GM21576 (cell line): Measurements from ENCODE around the gene CTSE.
"Not testable (repeated sequence)": the region's sequence is repeated elsewhere in the genome, so short reads cannot be mapped to it uniquely, and the experiment has no call there.

Experiments
- ATAC-seq: cut with Tn5 transposase; IDR thresholded peaks from one replicate; pipeline ENCODE4 v1.9.1; 2021; ENCODE audit warnings: mild to moderate bottlenecking, moderate library complexity; ENCODE audit not compliant: unreplicated experiment

Gene CTSE

GRCh38 chr1:206023695-206024094, at the start of gene CTSE:
CTSE (minus strand) TSS chr1:206023895; CDS start chr1:206023791, 104 bp downstream.
- no peak for ATAC-seq

DNA sequence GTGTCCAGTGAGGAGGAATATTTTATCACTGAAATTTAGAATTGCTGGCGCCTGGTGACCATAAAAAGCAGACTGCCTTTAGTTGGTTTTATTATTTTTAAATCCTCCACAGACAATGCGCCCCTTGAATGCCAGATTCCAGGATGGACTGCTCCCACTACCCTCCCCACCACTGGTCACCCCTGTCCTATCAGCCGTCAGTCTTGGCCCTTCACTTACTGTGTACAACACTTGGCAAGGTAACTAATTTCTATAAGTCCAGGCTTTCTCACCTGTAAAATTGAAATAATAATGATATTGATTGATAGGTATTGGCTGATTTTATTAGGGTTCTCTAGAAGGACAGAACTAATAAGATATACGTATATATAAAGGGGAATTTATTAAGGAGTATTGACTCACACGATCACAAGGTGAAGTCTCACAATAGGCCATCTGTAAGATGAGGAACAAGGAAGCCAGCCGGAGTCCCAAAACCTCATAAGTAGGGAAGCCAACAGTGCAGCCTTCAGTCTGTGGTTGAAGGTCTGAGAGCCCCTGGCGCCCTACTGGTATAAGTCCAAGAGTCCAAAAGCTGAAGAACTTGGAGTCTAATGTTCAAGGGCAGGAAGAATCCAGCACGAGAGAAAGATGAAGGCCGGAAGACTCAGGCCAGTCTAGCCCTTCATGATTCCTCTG, 47.1 kb upstream of the CTSE start:
- no peak for ATAC-seq

DNA sequence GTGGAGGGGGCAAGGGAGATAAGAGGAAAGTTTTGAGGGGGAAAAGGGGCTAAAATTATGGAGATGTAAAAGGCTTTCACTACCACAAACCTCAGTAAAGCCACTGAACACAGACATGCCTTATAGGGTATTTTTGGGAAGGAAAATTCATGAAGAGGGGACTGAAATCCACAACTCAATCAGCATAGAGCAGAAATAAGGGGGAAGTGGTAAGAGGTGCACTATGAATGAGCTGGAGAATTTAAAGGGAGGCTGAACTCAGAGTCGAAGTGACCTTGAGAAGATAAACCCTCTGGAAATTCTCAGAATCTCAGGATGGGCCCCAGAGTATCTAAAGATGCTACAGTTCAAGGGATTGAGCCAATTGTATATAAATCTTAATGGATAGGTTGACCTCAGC, 44.6 kb upstream of the CTSE start:
- no peak for ATAC-seq

DNA sequence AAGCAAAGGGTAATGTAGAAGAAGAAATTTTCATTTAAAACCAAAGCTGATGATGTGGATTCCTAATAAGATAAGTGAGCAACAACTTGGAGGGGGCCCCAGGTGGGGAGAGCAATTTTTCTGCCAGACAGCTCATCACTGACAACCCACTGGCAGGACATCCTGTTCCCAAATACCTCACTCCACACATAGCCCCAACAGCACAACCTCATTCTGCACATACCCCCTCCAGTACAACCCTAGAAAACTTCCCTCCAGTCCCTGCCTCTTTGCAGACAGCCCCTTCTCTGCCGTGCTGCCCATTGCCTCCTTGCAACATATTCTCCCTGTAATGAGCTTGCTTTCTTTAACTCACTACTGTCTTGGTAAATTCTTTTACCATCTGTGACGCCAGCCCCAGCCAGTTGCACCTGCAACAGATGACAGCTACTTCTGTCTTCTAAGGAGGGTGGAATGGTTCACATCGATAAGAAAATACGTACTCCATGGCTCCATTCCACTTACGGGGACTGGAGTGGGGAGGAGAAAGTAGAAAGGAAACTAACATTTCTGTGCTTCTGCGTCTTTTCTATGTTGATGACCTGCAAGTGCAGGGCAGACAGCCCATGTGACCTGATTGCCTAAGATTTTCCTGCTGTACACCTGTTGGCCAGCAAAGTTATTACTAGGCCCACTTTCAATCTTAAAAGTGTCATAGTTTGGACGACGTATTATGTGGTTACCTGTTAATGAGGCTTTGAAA, 44.0 kb upstream of the CTSE start:
- no peak for ATAC-seq

DNA sequence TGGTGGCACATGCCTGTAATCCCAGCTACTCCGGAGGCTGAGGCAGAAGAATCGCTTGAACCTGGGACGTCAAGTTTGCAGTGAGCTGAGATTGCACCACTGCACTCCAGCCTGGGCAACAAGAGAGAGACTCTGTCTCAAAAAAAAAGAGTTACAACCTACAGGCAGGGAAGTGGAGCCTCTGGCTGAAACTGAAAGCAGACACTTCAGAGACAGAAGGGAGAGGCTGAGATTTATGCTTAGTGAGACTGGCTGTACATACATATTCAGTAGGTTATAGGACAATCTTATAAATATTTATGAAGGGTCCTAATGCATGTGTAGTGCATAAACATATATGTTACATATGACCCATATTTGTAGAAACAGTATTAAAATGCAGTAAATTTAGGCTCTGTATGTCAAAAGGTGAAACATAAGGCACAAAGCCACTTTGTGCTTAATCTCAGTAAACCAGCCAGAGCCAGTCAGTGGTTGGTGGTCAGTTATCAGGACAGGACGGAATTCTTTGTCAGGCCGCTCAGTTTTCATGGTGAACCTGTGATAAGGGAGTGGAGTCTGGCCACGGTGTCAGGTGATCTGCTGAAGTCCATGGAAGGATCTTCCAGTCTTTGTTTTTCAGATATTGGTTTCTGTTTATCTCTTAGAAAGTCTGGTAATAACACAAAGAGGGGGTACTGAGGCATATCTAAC, 42.9 kb upstream of the CTSE start:
- ATAC-seq: peak; percentile 90

DNA sequence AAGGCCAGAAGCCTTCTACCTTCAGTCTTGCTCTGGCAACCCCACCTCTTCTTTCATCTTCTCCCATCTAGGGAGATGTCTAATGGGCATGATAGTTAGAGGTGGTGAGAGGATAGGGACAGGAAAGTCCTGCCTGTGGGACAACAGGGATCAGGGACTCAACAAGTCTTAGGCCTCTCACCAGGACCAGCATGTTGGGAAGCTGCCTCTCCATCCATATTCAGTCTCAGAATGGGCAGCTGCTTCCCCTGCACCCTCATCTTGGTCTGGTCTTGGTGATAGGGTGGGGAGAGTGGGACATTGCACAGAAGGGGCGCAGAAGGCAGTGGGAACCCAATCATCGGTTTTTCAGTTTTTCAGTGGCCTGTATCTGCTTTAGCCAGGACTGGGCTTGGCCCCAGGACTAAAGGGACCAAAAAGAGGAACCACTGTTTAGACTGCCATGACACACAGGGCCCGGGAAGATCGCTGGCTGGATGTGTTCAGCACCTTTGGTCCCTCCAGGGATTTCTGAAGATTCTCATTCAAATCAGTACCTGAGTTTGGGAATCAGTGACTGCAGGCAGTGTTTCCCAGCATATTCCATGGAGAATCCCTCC, 42.0 kb upstream of the CTSE start:
- no peak for ATAC-seq

DNA sequence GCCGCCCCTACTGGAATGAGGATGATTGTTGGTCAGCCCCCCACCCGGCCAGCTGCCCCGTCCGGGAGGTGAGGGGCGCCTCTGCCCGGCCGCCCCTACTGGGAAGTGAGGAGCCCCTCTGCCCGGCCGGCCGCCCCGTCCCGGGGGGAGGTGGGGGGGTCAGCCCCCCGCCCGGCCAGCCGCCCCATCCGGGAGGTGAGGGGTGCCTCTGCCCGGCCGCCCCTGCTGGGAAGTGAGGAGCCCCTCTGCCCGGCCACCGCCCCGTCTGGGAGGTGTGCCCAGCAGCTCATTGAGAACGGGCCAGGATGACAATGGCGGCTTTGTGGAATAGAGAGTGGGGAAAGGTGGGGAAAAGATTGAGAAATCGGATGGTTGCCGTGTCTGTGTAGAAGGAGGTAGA, 40.8 kb upstream of the CTSE start:
- ATAC-seq: not testable (repeated sequence)

- ATAC-seq: not testable (repeated sequence)
These were observed 40.3 kb upstream of the CTSE start for GRCh38 chr1:206064001-206064400.

DNA sequence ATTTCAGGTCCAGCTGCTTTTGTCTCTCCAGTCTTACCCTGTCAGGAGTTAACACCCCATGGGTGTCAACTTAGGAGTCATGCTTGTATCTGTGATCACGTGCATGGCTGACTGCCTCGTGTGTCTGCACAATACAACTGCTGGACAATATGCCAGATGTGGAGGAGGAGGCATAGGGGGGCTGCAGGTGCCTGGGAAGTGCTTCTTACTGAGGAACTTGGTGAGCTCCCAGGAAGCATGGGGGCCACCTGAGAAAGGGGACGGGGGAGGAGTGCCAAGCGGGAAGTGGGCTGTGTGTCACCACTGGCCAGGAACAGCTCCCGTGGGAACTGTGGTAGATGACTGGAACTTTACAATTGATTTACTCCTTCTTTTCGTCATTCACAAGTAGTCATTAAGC, 38.8 kb upstream of the CTSE start:
- ATAC-seq: no peak

GRCh38 chr1:206060844-206061243, 37.1 kb upstream of the CTSE start:
- no peak for ATAC-seq

- ATAC-seq: no peak
These were observed 35.7 kb upstream of the CTSE start for GRCh38 chr1:206059355-206059915.

DNA sequence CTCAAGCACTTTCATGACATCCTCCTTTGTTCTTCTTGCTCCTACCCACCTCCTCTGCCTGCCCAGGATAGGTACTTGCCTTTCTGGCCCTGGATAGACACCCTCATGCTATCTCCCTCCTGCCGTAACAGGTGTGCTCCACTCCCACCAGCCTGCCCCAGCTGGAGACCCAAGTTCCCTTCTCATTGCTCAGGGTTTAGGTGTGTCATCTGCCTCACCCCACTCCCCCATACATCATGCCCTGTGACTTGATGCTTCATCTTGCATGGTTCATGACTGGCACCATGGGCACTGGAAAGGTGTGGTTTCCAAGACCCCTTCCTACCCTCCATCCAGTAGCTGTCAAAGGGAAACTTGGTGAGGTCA, 35.2 kb upstream of the CTSE start:
- ATAC-seq: no peak

GRCh38 chr1:206058289-206058926, 34.7 kb upstream of the CTSE start:
- ATAC-seq: not testable (repeated sequence)

DNA sequence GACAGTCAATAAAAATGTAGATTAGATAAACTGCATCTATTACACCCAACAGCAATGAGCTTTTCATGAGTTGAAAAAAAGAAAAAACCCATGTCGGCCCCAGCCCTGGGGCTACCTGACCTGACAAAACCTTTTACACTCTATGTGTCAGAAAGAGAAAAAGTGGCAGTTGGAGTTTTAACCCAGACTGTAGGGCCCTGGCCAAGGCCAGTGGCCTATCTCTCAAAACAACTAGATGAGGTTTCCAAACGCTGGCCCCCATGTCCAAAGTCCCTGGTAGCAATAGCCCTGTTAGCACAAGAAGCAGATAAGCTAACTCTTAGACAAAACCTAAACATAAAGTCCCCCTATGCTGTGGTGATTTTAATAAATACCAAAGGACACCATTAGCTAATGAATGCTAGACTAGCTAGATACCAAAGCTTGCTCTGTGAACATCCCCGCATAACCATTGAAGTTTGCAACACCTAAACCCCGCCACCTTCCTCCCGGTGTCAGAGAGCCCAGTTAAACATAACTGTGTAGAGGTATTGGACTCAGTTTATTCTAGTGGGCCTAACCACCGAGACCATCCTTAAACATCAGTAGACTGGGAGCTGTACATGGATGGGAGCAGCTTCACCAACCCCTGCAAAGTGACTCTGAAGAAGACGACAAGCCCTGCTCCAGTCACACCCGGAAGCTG, 32.1 kb upstream of the CTSE start:
- ATAC-seq: not testable (repeated sequence)

- ATAC-seq: not testable (repeated sequence)
These were observed 31.5 kb upstream of the CTSE start for GRCh38 chr1:206055069-206055625.

- ATAC-seq: not testable (repeated sequence)
These were observed 29.9 kb upstream of the CTSE start for GRCh38 chr1:206053616-206054015.

DNA sequence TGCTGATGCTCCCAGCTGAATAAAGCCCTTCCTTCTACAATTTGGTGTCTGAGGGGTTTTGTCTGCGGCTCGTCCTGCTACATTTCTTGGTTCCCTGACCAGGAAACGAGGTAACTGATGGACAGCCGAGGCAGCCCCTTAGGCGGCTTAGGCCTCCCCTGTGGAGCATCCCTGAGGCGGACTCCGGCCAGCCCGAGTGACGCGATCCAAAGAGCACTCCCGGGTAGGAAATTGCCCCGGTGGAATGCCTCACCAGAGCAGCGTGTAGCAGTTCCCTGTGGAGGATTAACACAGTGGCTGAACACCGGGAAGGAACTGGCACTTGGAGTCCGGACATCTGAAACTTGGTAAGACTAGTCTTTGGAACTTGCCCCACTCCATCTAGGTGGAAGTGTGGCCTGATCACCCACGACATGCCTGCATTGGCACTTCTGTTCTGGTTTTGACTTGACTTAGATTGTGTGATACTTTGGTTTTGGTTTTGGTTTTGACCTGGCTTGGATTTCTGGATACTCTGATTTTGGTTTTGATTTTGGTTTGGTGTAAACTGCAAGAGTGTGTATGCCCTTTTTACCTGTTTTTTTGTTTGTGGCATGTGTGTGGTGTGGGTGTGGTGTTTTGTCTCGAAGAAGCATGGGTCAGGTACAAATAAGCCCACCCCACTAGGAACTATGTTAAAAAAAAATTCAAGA, 29.4 kb upstream of the CTSE start, which contains the start of gene RHEX:
RHEX (plus strand) TSS at position 255 of the 692 bp plus-strand sequence. CDS start 44,656 bp downstream, outside the sequence.
- not testable (repeated sequence) for ATAC-seq

DNA sequence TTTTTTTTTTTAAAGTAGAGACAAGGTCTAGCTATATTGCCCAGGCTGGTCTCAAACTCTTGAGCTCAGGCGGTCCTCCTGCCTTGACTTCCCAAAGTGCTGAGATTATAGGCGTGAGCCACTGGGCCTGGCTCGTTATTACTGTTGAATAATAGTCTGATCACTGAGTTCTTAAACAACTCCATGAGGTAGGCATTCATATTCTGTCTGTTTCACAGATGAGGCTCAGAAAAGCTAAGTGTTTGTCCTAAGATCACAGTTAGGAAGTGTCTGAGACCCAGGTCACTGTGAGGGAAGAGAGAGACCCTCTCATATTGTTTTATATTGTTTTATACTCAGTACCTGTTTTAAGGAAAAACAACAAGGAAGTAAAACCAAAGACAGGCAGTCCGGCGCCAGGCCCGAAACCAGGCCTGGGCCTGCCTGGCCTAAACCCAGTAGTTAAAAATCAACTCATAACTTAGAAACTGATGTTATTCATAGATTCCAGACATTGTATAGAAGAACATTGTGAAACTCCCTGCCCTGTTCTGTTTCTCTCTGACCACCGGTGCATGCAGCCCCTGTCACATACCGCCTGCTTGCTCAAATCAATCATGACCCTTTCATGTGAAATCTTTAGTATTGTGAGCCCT, 28.7 kb upstream of the CTSE start:
- ATAC-seq: not testable (repeated sequence)
